Measurements from ENCODE around the gene HOXB8. TPM values are rescaled to one million over a fixed set of nuclear protein-coding genes. Genes with fewer than 3 reads are reported as not detected.

Gene HOXB8
- total and polyA plus RNA-seq, 2 of the 13 experiments (the other 11 are each of a cell fraction or from before 2014, with no cell fraction given): not detected

DNA sequence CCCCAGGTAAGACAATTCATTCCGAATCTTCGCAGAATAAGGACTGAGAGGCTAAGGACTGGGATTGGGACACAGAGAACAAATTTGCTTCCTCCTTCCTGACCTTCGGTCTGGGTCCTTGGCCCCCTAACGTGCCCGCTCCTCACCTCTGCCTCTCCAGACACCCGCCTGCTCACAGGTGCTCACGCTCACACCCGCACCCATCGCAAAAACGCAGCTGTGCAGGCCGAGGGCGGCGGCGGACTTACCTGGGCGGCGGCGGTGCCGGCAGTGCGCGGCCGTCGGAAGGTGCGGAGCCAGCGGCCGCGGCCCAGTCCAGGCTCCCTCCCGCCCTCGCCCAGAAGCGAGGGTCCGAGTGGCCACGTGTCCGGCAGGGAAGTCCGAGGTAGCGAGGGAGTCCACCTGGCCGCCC, 18.2 kb upstream of the HOXB8 start (continued):
- TF ChIP-seq, protein P1, sequence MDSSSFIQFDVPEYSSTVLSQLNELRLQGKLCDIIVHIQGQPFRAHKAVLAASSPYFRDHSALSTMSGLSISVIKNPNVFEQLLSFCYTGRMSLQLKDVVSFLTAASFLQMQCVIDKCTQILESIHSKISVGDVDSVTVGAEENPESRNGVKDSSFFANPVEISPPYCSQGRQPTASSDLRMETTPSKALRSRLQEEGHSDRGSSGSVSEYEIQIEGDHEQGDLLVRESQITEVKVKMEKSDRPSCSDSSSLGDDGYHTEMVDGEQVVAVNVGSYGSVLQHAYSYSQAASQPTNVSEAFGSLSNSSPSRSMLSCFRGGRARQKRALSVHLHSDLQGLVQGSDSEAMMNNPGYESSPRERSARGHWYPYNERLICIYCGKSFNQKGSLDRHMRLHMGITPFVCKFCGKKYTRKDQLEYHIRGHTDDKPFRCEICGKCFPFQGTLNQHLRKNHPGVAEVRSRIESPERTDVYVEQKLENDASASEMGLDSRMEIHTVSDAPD (CRISPR knock-in tag; IDR thresholded peaks at IDR 0.05): no peak
- TF ChIP-seq ZNF143 (CRISPR knock-in tag; IDR thresholded peaks at IDR 0.05): no peak
- TF ChIP-seq ZNF564 (CRISPR knock-in tag; IDR thresholded peaks at IDR 0.05): no peak
- TF ChIP-seq SMAD3 (CRISPR knock-in tag; IDR thresholded peaks at IDR 0.05): no peak
- no peak for TF ChIP-seq ZSCAN21 (CRISPR knock-in tag; IDR thresholded peaks at IDR 0.05; ENCODE audit: borderline replicate concordance)
- no peak for TF ChIP-seq KLF9 (CRISPR knock-in tag; IDR thresholded peaks at IDR 0.05; ENCODE audit: low read depth)
- TF ChIP-seq, protein P2, sequence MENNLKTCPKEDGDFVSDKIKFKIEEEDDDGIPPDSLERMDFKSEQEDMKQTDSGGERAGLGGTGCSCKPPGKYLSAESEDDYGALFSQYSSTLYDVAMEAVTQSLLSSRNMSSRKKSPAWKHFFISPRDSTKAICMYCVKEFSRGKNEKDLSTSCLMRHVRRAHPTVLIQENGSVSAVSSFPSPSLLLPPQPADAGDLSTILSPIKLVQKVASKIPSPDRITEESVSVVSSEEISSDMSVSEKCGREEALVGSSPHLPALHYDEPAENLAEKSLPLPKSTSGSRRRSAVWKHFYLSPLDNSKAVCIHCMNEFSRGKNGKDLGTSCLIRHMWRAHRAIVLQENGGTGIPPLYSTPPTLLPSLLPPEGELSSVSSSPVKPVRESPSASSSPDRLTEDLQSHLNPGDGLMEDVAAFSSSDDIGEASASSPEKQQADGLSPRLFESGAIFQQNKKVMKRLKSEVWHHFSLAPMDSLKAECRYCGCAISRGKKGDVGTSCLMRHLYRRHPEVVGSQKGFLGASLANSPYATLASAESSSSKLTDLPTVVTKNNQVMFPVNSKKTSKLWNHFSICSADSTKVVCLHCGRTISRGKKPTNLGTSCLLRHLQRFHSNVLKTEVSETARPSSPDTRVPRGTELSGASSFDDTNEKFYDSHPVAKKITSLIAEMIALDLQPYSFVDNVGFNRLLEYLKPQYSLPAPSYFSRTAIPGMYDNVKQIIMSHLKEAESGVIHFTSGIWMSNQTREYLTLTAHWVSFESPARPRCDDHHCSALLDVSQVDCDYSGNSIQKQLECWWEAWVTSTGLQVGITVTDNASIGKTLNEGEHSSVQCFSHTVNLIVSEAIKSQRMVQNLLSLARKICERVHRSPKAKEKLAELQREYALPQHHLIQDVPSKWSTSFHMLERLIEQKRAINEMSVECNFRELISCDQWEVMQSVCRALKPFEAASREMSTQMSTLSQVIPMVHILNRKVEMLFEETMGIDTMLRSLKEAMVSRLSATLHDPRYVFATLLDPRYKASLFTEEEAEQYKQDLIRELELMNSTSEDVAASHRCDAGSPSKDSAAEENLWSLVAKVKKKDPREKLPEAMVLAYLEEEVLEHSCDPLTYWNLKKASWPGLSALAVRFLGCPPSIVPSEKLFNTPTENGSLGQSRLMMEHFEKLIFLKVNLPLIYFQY (CRISPR knock-in tag; IDR thresholded peaks at IDR 0.05; ENCODE audit: borderline replicate concordance): no peak

DNA sequence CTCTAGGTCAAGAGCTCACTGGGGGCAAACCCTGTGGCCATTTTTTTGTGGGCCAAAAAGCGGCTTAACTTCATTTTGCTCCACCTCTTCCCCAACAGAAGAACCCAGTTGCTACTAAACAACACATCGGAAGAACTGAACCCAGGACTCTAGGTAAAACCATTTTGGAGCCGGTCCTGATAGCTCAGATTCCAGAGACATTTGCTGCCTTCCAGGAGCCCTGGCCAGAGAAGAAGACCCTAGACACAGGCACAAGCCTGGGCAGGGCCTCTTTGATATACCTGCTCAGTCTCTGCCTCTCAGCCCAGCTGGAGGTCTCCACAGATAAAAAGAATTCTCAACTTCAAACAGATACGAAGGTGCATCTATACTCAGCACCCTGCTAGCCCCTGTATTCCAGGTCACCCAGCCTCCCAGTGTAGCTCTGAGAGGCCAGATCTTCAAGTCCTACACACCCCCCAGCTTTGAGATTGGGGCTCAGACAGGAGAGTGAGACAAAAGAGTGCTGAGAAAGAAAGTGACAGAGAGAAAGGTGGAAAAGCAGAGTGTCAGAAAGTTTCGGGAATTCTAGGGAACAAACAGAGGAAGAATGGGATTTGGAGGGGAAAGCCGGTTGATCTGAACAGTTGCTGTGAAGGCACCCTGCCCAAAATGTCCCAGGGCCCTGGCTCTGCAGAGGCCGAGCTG, 17.6 kb upstream of the HOXB8 start:
- POLR2A ChIA-PET: no interaction called here
- Histone ChIP-seq H3K4me3 (replicated peaks in 1 of 3; ENCODE audit: insufficient read depth in 1 of 3, low read depth in 2 of 3, low read length in 3 of 3) (no peak overlapping the region), H4K20me1 (ENCODE audit: insufficient read depth, low read length) (no peaks in the 10 kb centered on the region), H3K79me2 (ENCODE audit: insufficient read depth, low read length) (no peaks in the 10 kb centered on the region), H3K9me3 (ENCODE audit: low read length) (no peaks in the 10 kb centered on the region), H2AFZ (ENCODE audit: low read length) (no peak overlapping the region), H3K36me3 (replicated peaks in 1 of 2; ENCODE audit: control insufficient read depth in 1 of 2, insufficient read depth in 2 of 2, low read length in 2 of 2) (no peaks in the 10 kb centered on the region), H3K27ac (ENCODE audit: extremely low read length, insufficient read depth, low read length) (no peak overlapping the region), H3K4me2 (ENCODE audit: low read depth, low read length) (no peak overlapping the region), H3K4me1 (ENCODE audit: insufficient read depth, low read length) (0 out of 2 replicates have a peak, but pooled peaks cover 4% of the 10 kb centered on the region), H3K9ac (ENCODE audit: insufficient read depth, low read depth, low read length) (no peak overlapping the region), H3K27me3 (ENCODE audit: control insufficient read depth in 1 of 2, insufficient read depth in 2 of 2, low read length in 2 of 2) (peaks cover 27 to 97% of the 10 kb centered on the region in 2 experiments)
- WGBS (ENCODE audit: low lambda C conversion rate): 18% methylated on average over 7 of the region's 7 CpGs
- intact Hi-C loops (cut with micrococcal nuclease; ENCODE audit: unreplicated experiment) (no loop called here), in situ Hi-C loops (cut with HindIII; ENCODE audit: extremely low pct_ligation_motif_present, low pct_unique_long_range_greater_than_20kb) (no loop called here)
- no TSS peak for BruUV-seq (replicated peaks)
- FAIRE-seq (no peak), DNase-seq (ENCODE audit: low spot score) (no peak), ATAC-seq (no peak)
- CTCF ChIA-PET (ENCODE audit: low intra/inter-chr PET ratio, low total read pairs): no interaction called here
- TF ChIP-seq RBM22 (optimal IDR thresholded peaks at IDR 0.05; ENCODE audit: low read length) (no peak), SMAD1 (CRISPR knock-in tag; IDR thresholded peaks at IDR 0.05; ENCODE audit: borderline replicate concordance, low read depth) (no peak), ZNF629 (CRISPR knock-in tag; conservative IDR thresholded peaks at IDR 0.05) (no peak), ZNF256 (CRISPR knock-in tag; conservative IDR thresholded peaks at IDR 0.05) (no peak), ZFP82 (CRISPR knock-in tag; IDR thresholded peaks at IDR 0.05; ENCODE audit: borderline replicate concordance) (no peak)
- TF ChIP-seq, protein P3, sequence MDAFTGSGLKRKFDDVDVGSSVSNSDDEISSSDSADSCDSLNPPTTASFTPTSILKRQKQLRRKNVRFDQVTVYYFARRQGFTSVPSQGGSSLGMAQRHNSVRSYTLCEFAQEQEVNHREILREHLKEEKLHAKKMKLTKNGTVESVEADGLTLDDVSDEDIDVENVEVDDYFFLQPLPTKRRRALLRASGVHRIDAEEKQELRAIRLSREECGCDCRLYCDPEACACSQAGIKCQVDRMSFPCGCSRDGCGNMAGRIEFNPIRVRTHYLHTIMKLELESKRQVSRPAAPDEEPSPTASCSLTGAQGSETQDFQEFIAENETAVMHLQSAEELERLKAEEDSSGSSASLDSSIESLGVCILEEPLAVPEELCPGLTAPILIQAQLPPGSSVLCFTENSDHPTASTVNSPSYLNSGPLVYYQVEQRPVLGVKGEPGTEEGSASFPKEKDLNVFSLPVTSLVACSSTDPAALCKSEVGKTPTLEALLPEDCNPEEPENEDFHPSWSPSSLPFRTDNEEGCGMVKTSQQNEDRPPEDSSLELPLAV (CRISPR knock-in tag; conservative IDR thresholded peaks at IDR 0.05; ENCODE audit: low read depth): no peak
- TF ChIP-seq, protein P4, sequence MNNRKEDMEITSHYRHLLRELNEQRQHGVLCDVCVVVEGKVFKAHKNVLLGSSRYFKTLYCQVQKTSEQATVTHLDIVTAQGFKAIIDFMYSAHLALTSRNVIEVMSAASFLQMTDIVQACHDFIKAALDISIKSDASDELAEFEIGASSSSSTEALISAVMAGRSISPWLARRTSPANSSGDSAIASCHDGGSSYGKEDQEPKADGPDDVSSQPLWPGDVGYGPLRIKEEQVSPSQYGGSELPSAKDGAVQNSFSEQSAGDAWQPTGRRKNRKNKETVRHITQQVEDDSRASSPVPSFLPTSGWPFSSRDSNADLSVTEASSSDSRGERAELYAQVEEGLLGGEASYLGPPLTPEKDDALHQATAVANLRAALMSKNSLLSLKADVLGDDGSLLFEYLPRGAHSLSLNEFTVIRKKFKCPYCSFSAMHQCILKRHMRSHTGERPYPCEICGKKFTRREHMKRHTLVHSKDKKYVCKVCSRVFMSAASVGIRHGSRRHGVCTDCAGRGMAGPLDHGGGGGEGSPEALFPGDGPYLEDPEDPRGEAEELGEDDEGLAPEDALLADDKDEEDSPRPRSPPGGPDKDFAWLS (CRISPR knock-in tag; IDR thresholded peaks at IDR 0.05; ENCODE audit: borderline replicate concordance): no peak

Measured in HepG2 (cell line).